ENCODE results near the gene TMA7B.

- TF ChIP-seq CTCF (IDR thresholded peaks at IDR 0.05) (no peak), POLR2A (IDR thresholded peaks at IDR 0.05) (no peak)
These were observed 32.7 kb upstream of the TMA7B start for GRCh38 chr22:39927544-39927943.
